ENCODE results near the gene CP. TPM values are rescaled to one million over a fixed set of nuclear protein-coding genes. Genes with fewer than 3 reads are reported as not detected.

Gene CP
- total RNA-seq, 1 experiment from 2014 or later, result 2.6 TPM

GRCh38 chr3:149186219-149186618 lies 35.4 kb downstream of the CP start:
- no peak for DNase-seq (ENCODE audit: low spot score)

GRCh38 chr3:149181182-149181581 lies 40.4 kb downstream of the CP start:
- no peak for DNase-seq (ENCODE audit: low spot score)

DNA sequence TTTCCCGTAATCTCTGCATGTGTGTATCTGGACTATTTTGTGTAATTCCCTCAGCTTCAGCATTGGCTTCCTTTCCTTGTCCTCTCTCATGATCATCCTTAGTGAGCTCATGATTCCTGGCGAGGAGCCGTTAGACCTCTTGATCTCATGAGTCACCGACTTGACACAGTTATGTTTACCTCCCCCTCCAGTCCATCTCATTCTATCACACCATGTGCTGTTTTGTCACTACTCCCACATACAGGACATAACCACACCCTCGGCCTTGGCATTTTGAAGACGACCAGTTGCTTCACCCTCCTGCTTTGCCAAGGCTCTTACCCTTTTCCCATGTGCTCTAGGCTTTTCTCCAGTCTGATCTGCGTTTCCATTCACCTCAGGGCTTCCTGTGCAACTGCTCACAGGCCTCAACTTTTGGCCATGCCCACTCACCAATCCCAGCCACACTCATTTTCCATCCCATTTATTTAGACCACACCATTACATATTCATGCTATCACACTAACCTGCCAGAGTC lies 41.5 kb downstream of the CP start:
- DNase-seq (ENCODE audit: low spot score), result peak; percentile 99

GRCh38 chr3:149179220-149179619 lies 42.4 kb downstream of the CP start:
- no peak for DNase-seq (ENCODE audit: low spot score)

GRCh38 chr3:149177122-149177521 lies 44.5 kb downstream of the CP start:
- DNase-seq (ENCODE audit: low spot score), result no peak

- DNase-seq (ENCODE audit: low spot score), result no peak
These were observed 46.7 kb downstream of the CP start for GRCh38 chr3:149174901-149175300.

GRCh38 chr3:149170672-149171071 lies 51.0 kb downstream of the CP start:
- DNase-seq (ENCODE audit: low spot score), result no peak

DNA sequence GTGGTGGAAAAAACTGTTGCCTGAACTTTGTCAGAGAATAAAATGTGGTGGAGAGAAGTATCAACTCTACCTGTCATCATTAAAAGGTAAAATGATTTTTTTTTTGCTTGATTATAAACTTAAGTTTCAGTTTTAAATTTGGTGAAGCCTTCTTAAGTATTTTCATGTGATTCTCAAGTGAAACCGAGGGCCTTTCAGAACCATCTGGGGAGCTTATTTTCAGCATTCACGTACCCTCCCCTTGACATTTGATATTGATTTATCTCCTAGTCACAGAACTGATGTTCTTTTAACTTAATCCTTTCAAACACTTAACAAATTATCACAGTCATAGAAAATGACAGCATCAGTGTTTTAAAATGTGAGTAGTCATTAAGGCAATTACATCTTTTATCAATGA lies 53.7 kb downstream of the CP start:
- no peak for DNase-seq (ENCODE audit: low spot score)

- no peak for DNase-seq (ENCODE audit: low spot score)
These were observed 58.6 kb downstream of the CP start for GRCh38 chr3:149163066-149163465.

DNA sequence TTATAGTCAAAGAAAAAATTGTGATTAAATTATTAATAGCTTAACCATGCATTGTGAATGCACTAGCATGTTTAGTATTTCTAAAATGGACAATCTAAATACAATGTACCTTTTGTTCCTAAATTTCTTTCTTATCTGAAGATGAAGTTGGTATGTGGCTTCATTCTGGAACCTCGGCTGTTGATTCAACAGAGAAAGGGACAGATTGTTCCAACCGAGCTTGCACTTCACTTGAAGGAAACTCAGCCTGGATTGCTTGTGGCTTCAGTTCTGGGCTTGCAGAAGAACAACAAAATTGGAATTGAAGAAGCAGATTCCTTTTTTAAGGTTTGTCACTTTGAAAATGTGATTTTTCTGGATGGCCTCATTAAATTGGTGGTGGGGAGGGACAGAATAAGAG lies 59.6 kb downstream of the CP start:
- DNase-seq (ENCODE audit: low spot score), result no peak

- DNase-seq (ENCODE audit: low spot score), result no peak
These were observed 60.8 kb downstream of the CP start for GRCh38 chr3:149160754-149161300.

DNA sequence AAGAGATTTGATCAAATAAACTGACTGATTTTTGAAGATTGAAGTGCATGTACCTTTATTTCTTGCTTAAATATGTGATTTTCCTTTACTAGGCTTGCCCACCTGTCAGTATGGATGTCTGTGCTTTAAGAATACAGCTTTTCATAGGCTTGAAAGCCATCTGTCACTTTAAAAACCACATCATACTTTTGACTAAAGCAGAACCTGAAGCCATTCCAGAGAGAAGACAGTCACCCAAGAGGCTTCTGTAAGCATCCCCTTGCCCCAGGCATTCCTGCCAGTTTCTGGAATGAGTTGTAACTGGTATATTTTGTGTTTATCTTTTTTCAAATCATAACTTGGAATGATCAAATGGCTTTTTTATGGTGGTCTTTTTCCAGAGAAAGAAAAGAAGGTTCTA lies 68.2 kb downstream of the CP start:
- DNase-seq (ENCODE audit: low spot score), result no peak

DNA sequence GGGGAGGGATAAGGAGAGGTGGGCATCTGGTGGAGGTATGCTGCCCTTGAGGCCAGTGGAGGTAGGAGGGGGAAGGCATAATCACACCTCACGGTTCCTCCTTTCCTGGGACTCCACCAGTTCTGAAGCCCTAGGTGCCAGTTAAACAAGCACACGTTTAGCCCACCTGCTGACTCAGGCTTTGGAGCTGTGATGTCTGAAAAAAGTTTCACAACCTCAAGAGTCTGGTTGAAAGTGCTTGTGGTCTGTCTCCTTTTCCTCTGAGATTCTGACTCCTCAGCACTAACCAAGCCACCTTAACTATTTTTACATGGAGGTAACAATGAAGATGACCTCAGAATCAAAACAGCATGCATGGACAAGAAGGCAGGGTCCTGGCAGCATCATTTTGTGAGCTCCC lies 69.2 kb downstream of the CP start:
- peak; percentile 87 for DNase-seq (ENCODE audit: low spot score)

GRCh38 chr3:149151843-149152242 lies 69.8 kb downstream of the CP start:
- peak; percentile 91 for DNase-seq (ENCODE audit: low spot score)

GRCh38 chr3:149150436-149150835 lies 71.2 kb downstream of the CP start:
- no peak for DNase-seq (ENCODE audit: low spot score)

DNA sequence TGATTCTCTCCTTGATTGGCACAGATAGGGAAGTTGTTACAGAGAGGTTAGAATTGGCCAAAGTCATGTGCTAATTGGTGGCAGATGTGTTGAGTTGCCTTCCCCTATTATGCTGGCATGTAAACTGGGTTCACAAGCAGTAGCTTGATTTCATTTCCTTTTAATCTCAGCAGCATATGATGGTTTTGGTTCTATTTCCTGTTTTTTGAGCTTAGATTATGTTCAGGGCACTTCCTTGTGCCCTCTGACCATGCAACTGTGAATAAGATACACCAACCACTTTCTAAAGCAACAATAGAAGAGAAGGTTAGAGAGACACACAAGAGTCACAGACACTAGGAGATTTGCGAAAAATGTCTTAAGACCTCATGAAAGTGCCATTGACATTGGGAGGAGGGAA lies 75.7 kb downstream of the CP start:
- no peak for DNase-seq (ENCODE audit: low spot score)

DNA sequence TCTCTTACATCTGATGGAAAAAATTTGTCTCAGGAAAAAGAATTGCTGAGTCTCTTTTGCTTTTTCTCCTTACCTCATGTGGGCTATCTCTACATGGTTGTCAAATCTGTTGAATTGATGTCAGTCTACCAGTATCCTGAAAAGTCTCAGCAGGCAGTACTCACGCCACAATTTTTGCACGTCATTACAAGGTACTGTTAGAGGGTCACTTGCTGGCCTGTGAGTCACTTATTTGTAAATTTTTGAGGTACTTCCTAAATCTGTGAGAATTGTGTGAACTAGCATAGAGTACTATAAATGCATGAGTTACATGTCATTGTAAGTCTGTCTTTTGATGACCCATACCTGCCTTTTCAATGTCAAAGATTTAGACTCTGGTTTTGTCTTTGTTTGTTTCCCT lies 76.3 kb downstream of the CP start:
- DNase-seq (ENCODE audit: low spot score), result no peak

DNA sequence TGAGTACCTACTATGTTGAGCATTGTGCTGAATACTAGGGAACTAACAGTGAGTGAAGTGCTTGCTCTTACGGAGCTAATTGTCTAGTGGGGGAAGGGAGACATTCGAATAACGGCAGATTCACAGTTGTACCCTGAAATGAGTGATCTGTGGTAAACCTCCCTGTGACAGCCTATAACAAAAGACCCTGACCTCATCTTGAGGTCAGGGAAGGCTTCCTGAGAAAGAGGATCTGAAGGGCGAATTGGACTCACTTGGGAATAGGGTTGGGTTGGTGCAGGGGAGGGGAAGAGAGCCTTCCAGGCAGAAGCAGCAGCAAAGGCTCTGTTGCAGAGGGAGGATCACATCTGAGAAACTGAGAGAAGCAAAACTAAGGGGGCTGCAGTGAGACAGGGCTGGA lies 78.9 kb downstream of the CP start:
- DNase-seq (ENCODE audit: low spot score), result no peak

GRCh38 chr3:149134575-149134974 lies 87.1 kb downstream of the CP start:
- no peak for DNase-seq (ENCODE audit: low spot score)

DNA sequence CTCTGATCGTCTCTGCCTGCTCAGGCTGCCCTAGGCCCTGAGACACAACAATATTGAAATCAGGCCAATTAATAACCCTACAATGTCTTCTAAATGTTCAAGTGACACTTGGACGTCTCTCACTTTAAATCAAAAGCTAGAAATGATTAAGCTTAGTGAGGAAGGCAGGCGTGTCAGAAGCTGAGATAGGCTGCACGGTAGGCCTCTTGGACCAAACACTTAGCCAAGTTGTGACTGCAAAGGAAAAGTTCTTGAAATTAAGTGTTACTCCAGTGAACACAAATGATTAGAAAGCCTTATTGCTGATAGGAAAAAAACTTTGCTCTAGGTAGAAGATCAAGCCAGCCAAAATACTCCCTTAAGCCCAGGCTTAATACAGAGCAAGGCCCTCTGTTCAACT lies 90.0 kb downstream of the CP start:
- DNase-seq (ENCODE audit: low spot score), result no peak

- peak; percentile 86 for DNase-seq (ENCODE audit: low spot score)
These were observed 92.1 kb downstream of the CP start, which contains the start of gene HPS3 for GRCh38 chr3:149129326-149130205. Gene HPS3 (plus strand): TSS chr3:149129638. CDS start chr3:149129724, 86 bp downstream.

DNA sequence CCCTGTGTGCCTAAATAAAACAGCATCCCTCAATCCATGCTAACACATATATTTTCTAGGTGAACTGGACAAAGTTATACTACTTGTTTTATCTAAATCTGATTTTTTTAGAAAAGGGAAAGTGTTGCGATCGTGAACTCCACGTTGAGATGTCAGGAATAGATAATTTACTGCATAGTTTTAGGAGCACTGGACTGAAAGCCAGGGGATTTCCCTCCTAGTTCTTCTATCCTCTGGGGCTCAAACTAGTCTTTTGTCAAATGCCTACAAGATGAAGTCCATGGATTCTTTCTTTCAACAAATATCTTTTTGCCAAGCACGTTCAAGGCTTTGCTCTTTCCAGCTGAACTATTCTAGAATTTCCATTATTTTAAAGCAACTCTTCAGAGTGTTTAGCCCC lies 92.8 kb downstream of the CP start:
- DNase-seq (ENCODE audit: low spot score), result no peak
